K562 (cell line): ENCODE data around the gene POLR2A. TPM values are rescaled to one million over a fixed set of nuclear protein-coding genes. Genes with fewer than 3 reads are reported as not detected.
A peak's percentile ranks its signal among the peaks of the same experiment; 100 is the strongest.

Source experiments
- ATF7 ChIP-seq: fragments of 450-650 bp; IDR thresholded peaks from 2 replicates; pipeline ENCODE4 v1.7.1; 2014; ENCODE audit warnings: mild to moderate bottlenecking, moderate library complexity
- CEBPG ChIP-seq, 3 experiments: fragments of 200-800 bp in 1 of 3; sonication (Bioruptor generic) in 1 of 3; sonication (generic) in 1 of 3; formaldehyde crosslinking in 1 of 3; IDR thresholded peaks in 2 of 3; conservative IDR thresholded peaks in 1 of 3; 2 replicates each; pipeline versions ENCODE4 v1.6.1 to v1.8.0; 2016 to 2022; ENCODE audit warnings: missing compliant biosample characterization in 2 of 3, missing genetic modification characterization in 2 of 3, mild to moderate bottlenecking in 1 of 3, missing genetic modification reagents in 1 of 3
- CREM ChIP-seq: IDR thresholded peaks from 2 replicates; pipeline ENCODE4 v1.6.1; 2014; ENCODE audit warnings: antibody characterized with exemption, low read depth
- CSDE1 ChIP-seq, 2 experiments: fragments of 450-650 bp; IDR thresholded peaks; 2 replicates each; pipeline ENCODE4 v1.6.1; 2016; ENCODE audit warnings: mild to moderate bottlenecking in 1 of 2
- ERF ChIP-seq: fragments of 450-650 bp; formaldehyde crosslinking; IDR thresholded peaks from 2 replicates; pipeline ENCODE4 v1.4.0; 2020; ENCODE audit warnings: mild to moderate bottlenecking, mixed read lengths
- HNRNPL ChIP-seq: fragments of 200-400 bp; formaldehyde crosslinking; IDR thresholded peaks from 2 replicates; pipeline ENCODE4 v1.6.1; 2017; ENCODE audit warnings: low read depth, mild to moderate bottlenecking, low read length
- MAZ ChIP-seq, 2 experiments: fragments of 450-650 bp in 1 of 2; sonication (generic) in 1 of 2; formaldehyde crosslinking; IDR thresholded peaks in 1 of 2; conservative IDR thresholded peaks in 1 of 2; 2 replicates each; pipeline versions ENCODE4 v1.4.0 to v1.5.0; 2020; ENCODE audit warnings: mild to moderate bottlenecking in 1 of 2, missing genetic modification reagents in 1 of 2
- NCOA6 ChIP-seq: fragments of 450-650 bp; IDR thresholded peaks from 2 replicates; pipeline ENCODE4 v1.6.1; 2017; ENCODE audit warnings: mild to moderate bottlenecking
- NFIC ChIP-seq: fragments of 450-650 bp; IDR thresholded peaks from 2 replicates; pipeline ENCODE4 v1.6.1; 2017; ENCODE audit warnings: mild to moderate bottlenecking, inconsistent platforms
- NRF1 ChIP-seq, 2 experiments: fragments of 450-650 bp; IDR thresholded peaks in 1 of 2; conservative IDR thresholded peaks in 1 of 2; 2 replicates each; pipeline ENCODE4 v1.6.1; 2014; ENCODE audit warnings: mild to moderate bottlenecking in 2 of 2
- PHF20 ChIP-seq: fragments of 450-650 bp; IDR thresholded peaks from 2 replicates; pipeline ENCODE4 v1.6.1; 2018; ENCODE audit not compliant: partially characterized antibody
- RBBP5 ChIP-seq: fragments of 200-600 bp; sonication (generic); IDR thresholded peaks from 2 replicates; pipeline ENCODE4 v1.6.1; 2012; ENCODE audit warnings: borderline replicate concordance, mild to moderate bottlenecking, low read length, control low read depth, inconsistent platforms; ENCODE audit not compliant: insufficient read depth, poor library complexity, severe bottlenecking
- RNF219 ChIP-seq: fragments of 250-450 bp; sonication (Bioruptor Pico); IDR thresholded peaks from 2 replicates; pipeline ENCODE4 v1.5.0; 2022; ENCODE audit warnings: mild to moderate bottlenecking
- SOX6 ChIP-seq: fragments of 450-650 bp; IDR thresholded peaks from 2 replicates; pipeline ENCODE4 v1.6.1; 2014; ENCODE audit warnings: mild to moderate bottlenecking
- STAG1 ChIP-seq: sonication (generic); formaldehyde crosslinking; IDR thresholded peaks from 2 replicates; pipeline ENCODE4 v1.5.0; 2020; ENCODE audit warnings: missing genetic modification reagents, borderline replicate concordance
- ZFX ChIP-seq: sonication (generic); formaldehyde crosslinking; IDR thresholded peaks from 2 replicates; pipeline ENCODE4 v1.8.0; 2022; ENCODE audit warnings: mild to moderate bottlenecking, missing genetic modification reagents, moderate library complexity
- ZNF140 ChIP-seq: fragments of 250-450 bp; sonication (Bioruptor Pico); IDR thresholded peaks from 2 replicates; pipeline ENCODE4 v1.8.0; 2021; ENCODE audit warnings: moderate library complexity, mild to moderate bottlenecking, inconsistent platforms
- ZNF589 ChIP-seq: fragments of 200-800 bp; sonication (Bioruptor generic); IDR thresholded peaks from 2 replicates; pipeline ENCODE4 v1.6.1; 2016; ENCODE audit warnings: low read depth, missing genetic modification characterization, missing compliant biosample characterization
- polyA plus RNA-seq, 8 experiments: library from polyadenylated mRNA; depleted of rRNA in 4 of 8; stranded (reverse) in 5 of 8; unstranded in 3 of 8; fragments of >200 nt; fragmentation: Nextera tagmentation in 2 of 8; fragmentation: Illumina TruSeq in 1 of 8; extraction: Ambion mirVana in 2 of 8; extraction: Trizol in 1 of 8; gene quantifications; 2 replicates each; pipeline versions ENCODE4 v1.2.1 to v1.2.3, GENCODE V29; 2011 to 2014; ENCODE audit warnings: inconsistent platforms in 1 of 8, missing spikeins in 1 of 8
- total RNA-seq, 7 experiments: library from RNA; depleted of rRNA in 6 of 7; stranded (reverse); fragments of >200 nt in 6 of 7; fragmentation: Illumina TruSeq in 2 of 7; extraction: Trizol in 2 of 7; gene quantifications; 2 replicates each; pipeline versions ENCODE4 v1.2.1 to v1.2.3, GENCODE V29; 2011 to 2021; ENCODE audit warnings: low replicate concordance in 1 of 7

The POLR2A gene
- total and polyA plus RNA-seq, 9 of the 15 experiments (the other 6 are each of a cell fraction or from before 2014, with no cell fraction given), result 1.3 to 109 (median 12.4) TPM

- TF ChIP-seq RNF219 (no peak), SOX6 (no peak), ZNF140 (CRISPR knock-in tag) (no peak), NCOA6 (peak; percentile 35; the same call in 1 of the 2 replicates), NFIC (peak; percentile 20; the same call in 1 of the 2 replicates), NRF1 (conservative IDR thresholded peaks at IDR 0.05 in 1 of 2, IDR thresholded peaks at IDR 0.05 in 1 of 2) (peak; percentile 27 to 34; a peak in 1 of 4 replicates), CEBPG (CRISPR knock-in tag; IDR thresholded peaks at IDR 0.05) (0 out of 2 replicates have a peak, but pooled peaks have one; percentile 28), CEBPG (tag; conservative IDR thresholded peaks at IDR 0.05 in 1 of 2, IDR thresholded peaks at IDR 0.05 in 1 of 2) (no peak), CSDE1 (IDR thresholded peaks at IDR 0.05) (no peak), MAZ (CRISPR knock-in tag; conservative IDR thresholded peaks at IDR 0.05 in 1 of 2, IDR thresholded peaks at IDR 0.05 in 1 of 2) (0 out of 4 replicates have a peak, but pooled peaks of 1 of the 2 experiments have one; percentile 13), ZNF589 (0 out of 2 replicates have a peak, but pooled peaks have one; percentile 23), ZFX (CRISPR knock-in tag) (peak; percentile 11; the same call in 1 of the 2 replicates), PHF20 (no peak), STAG1 (CRISPR knock-in tag) (no peak; the same call in 1 of the 2 replicates), HNRNPL (no peak), ATF7 (no peak), CREM (no peak), ERF (no peak), RBBP5 (peak; percentile 37)
Measured at GRCh38 chr17:7478276-7479212, 5.6 kb upstream of the POLR2A start (continued).
